ENCODE data around the gene C9orf85.

Gene C9orf85

GRCh38 chr9:71908825-71909224 lies 2.6 kb upstream of the C9orf85 start:
- DNase-seq, result no peak

GRCh38 chr9:71909887-71910649 lies 1.4 kb upstream of the C9orf85 start:
- peak; percentile 77 for DNase-seq

GRCh38 chr9:71910650-71911060 lies 784 bp upstream of the C9orf85 start:
- DNase-seq, result no peak

- DNase-seq, result no peak
Observed at GRCh38 chr9:71911908-71912335, 483 bp downstream of the C9orf85 start.

GRCh38 chr9:71915495-71915894 lies 4.1 kb downstream of the C9orf85 start:
- DNase-seq, result no peak

GRCh38 chr9:71916834-71917534 lies 5.5 kb downstream of the C9orf85 start:
- peak; percentile 22 for DNase-seq

- DNase-seq, result no peak
Observed at GRCh38 chr9:71918419-71918818, 7.0 kb downstream of the C9orf85 start.

- no peak for DNase-seq
Observed at GRCh38 chr9:71920456-71921189, 9.2 kb downstream of the C9orf85 start.

GRCh38 chr9:71921190-71921814 lies 9.9 kb downstream of the C9orf85 start:
- no peak for DNase-seq

GRCh38 chr9:71924576-71924975 lies 13.1 kb downstream of the C9orf85 start:
- no peak for DNase-seq

- DNase-seq, result no peak
Observed at GRCh38 chr9:71925834-71926233, 14.4 kb downstream of the C9orf85 start.

- no peak for DNase-seq
Observed at GRCh38 chr9:71928376-71928775, 16.9 kb downstream of the C9orf85 start.

- DNase-seq, result no peak
Observed at GRCh38 chr9:71928806-71929205, 17.4 kb downstream of the C9orf85 start.

- DNase-seq, result no peak
Observed at GRCh38 chr9:71929223-71929622, 17.8 kb downstream of the C9orf85 start.

- DNase-seq, result no peak
Observed at GRCh38 chr9:71929791-71930440, 18.5 kb downstream of the C9orf85 start.

GRCh38 chr9:71931166-71931565 lies 19.7 kb downstream of the C9orf85 start:
- no peak for DNase-seq

GRCh38 chr9:71936066-71936465 lies 24.6 kb downstream of the C9orf85 start:
- no peak for DNase-seq

GRCh38 chr9:71937070-71937625 lies 25.7 kb downstream of the C9orf85 start:
- DNase-seq, result no peak

GRCh38 chr9:71937898-71938297 lies 26.5 kb downstream of the C9orf85 start:
- no peak for DNase-seq

- no peak for DNase-seq
Observed at GRCh38 chr9:71941060-71941568, 29.7 kb downstream of the C9orf85 start.

- DNase-seq, result no peak
Observed at GRCh38 chr9:71941998-71942567, 30.6 kb downstream of the C9orf85 start.

Measured in OCI-M1 (cell line).